Pancreas (tissue), 10 donors: ENCODE measurements around the gene GNAS-AS1. TPM values are rescaled to one million over a fixed set of nuclear protein-coding genes. Genes with fewer than 3 reads are reported as not detected.
A peak's percentile ranks its signal among the peaks of the same experiment; 100 is the strongest.

ENCODE experiments used
- ATAC-seq, 4 donors: fragments of 200-7000 bp; cut with Tn5 transposase; one replicate each; pipeline versions ENCODE4 v1.8.0 to v1.9.1; 2020; ENCODE audit warnings: mild to moderate bottlenecking in 4 of 4, moderate library complexity in 4 of 4
- DNase-seq, 6 donors: peaks; one replicate each; pipeline ENCODE4 v3.0.0-alpha.2; 2020
- FAIRE-seq: peaks from 2 replicates; lab custom pipeline; 2012; peaks lifted over from hg19 to GRCh38; lab: Jason Lieb, UNC
- H3K27ac ChIP-seq, 4 donors: fragments of 200-600 bp; sonication (generic); 1 replicate in 3 of 4; 2 replicates in 1 of 4; pipeline versions ENCODE4 v1.5.0 to v1.8.0; 2020
- H3K27me3 ChIP-seq, 4 donors: fragments of 200-600 bp; one replicate each; pipeline ENCODE4 v1.8.0; 2021
- H3K36me3 ChIP-seq, 3 donors: fragments of 200-600 bp; sonication (generic) in 1 of 3; one replicate each; pipeline versions ENCODE4 v1.5.0 to v1.8.0; 2020 to 2021
- H3K4me1 ChIP-seq, 3 donors: fragments of 200-600 bp; one replicate each; pipeline ENCODE4 v1.8.0; 2021
- H3K4me3 ChIP-seq, 4 donors: fragments of 200-600 bp; sonication (generic) in 2 of 4; one replicate each; pipeline versions ENCODE4 v1.5.0 to v1.8.0; 2020 to 2021
- H3K9me3 ChIP-seq, 4 donors: fragments of 200-600 bp; one replicate each; pipeline ENCODE4 v1.8.0; 2021
- CTCF ChIP-seq, 4 donors: fragments of 200-600 bp; sonication (generic) in 3 of 4; IDR thresholded peaks; one replicate each; pipeline versions ENCODE4 v1.5.0 to v1.8.0; 2021; ENCODE audit warnings: antibody characterized with exemption in 4 of 4
- WGBS, 2 donors: extraction: QIAGEN DNeasy Blood & Tissue Kit; methylation state at CpG; one replicate each; pipeline ENCODE4 v1.1.7; 2013; 5-methylcytosine and 5-hydroxymethylcytosine counted together
- intact Hi-C, 3 donors: fragments of 100-400 bp; cut with DNase I; formaldehyde crosslinking; loops; one replicate each; pipeline versions ENCODE4 v1.11.1 to v1.14.2; 2022
- polyA plus RNA-seq, 2 donors: library from polyadenylated mRNA; stranded (reverse); fragments of 200-250 nt; gene quantifications; one replicate each; pipeline ENCODE4 v1.2.3, GENCODE V29; 2013
- total RNA-seq, 6 donors: library from RNA; stranded (reverse); fragmentation: NEBNext Ultra II Directional in 4 of 6; extraction: Animal tissue kit (Norgen Biotek cat#: 25700) in 4 of 6; gene quantifications; one replicate each; pipeline versions ENCODE4 v1.2.1 to v1.2.4, GENCODE V29; 2021 to 2023
- donor health status: healthy with polysubstance abuse.
- donor health status: DM: no; HTN: no; CAD: no; lungs with moderate emphysema.
- donor health status: DM: no; HTN: no; CAD: no.
- donor health status: control.
- donor health status: control.
- donor health status: Bipolar disorder and iron deficiency.
- donor health status: DM: yes; HTN: yes; CAD: no.
- donor health status: DM: no; HTN: no; CAD: no.
- donor health status: DM: no; HTN: no; CAD: no.
- donor health status: DM: yes; HTN: yes; CAD: no.

The GNAS-AS1 gene
- total and polyA plus RNA-seq, 8 donors = 0.47 to 2.8 (median 0.58) TPM

GRCh38 chr20:58891086-58891717 lies 40.5 kb upstream of the GNAS-AS1 start:
- Histone ChIP-seq H3K4me3 (peak overlapping the region in 3 of 4 donors; percentile 55 to 68 (median 57)), H3K36me3 (no peaks in the 10 kb centered on the region), H3K27me3 (no peaks in the 10 kb centered on the region), H3K9me3 (no peaks in the 10 kb centered on the region), H3K27ac (peak overlapping the region; percentile 86 to 98 (median 94)), H3K4me1 (peaks cover 25 to 29% (median 28%) of the 10 kb centered on the region in 3 donors)
- intact Hi-C loops = loop anchor here in 1 of 3 donors (10.0 kb wide), 1 partner anchor 84 kb away; no protein-coding TSS in a partner anchor
- no peak for FAIRE-seq
- TF ChIP-seq CTCF (IDR thresholded peaks at IDR 0.05) = no peak
- peak; percentile 71 to 89 (median 85) for DNase-seq
- 1 to 3% methylated on average over 8 to 97 of the region's 105 CpGs for WGBS, 2 donors
- ATAC-seq = peak; percentile 47 to 66 (median 62)

GRCh38 chr20:58890518-58891085 lies 39.9 kb upstream of the GNAS-AS1 start:
- peak; percentile 30 to 56 (median 51) for ATAC-seq
- Histone ChIP-seq H3K9me3 (no peaks in the 10 kb centered on the region), H3K36me3 (no peaks in the 10 kb centered on the region), H3K4me1 (peaks cover 22 to 25% (median 24%) of the 10 kb centered on the region in 3 donors), H3K27ac (peak overlapping the region; percentile 57 to 98 (median 88)), H3K4me3 (peak overlapping the region; percentile 35 to 68 (median 55)), H3K27me3 (no peaks in the 10 kb centered on the region)
- intact Hi-C loops = loop anchor here in 1 of 3 donors (10.0 kb wide), 1 partner anchor 84 kb away; no protein-coding TSS in a partner anchor
- 1% methylated on average over 36 to 62 of the region's 64 CpGs for WGBS, 2 donors
- TF ChIP-seq CTCF (IDR thresholded peaks at IDR 0.05) = no peak
- DNase-seq = peak; percentile 59 to 81 (median 75)
- no peak for FAIRE-seq

GRCh38 chr20:58889798-58890517 lies 39.3 kb upstream of the GNAS-AS1 start:
- Histone ChIP-seq H3K4me3 (peak overlapping the region; percentile 35 to 68 (median 55)), H3K36me3 (no peaks in the 10 kb centered on the region), H3K4me1 (peaks cover 19 to 20% (median 19%) of the 10 kb centered on the region in 3 donors), H3K27me3 (no peaks in the 10 kb centered on the region), H3K9me3 (no peaks in the 10 kb centered on the region), H3K27ac (peak overlapping the region; percentile 57 to 98 (median 88))
- intact Hi-C loops = loop anchor here in 1 of 3 donors (10.0 kb wide), 1 partner anchor 85 kb away; no protein-coding TSS in a partner anchor
- ATAC-seq (no peak), FAIRE-seq (no peak), DNase-seq (peak in 4 of 6 donors; percentile 17 to 73 (median 53))
- 34% methylated on average over 72 to 91 of the region's 91 CpGs for WGBS, 2 donors
- TF ChIP-seq CTCF (IDR thresholded peaks at IDR 0.05) = no peak

GRCh38 chr20:58889334-58889760 lies 38.6 kb upstream of the GNAS-AS1 start:
- peak overlapping the region; percentile 13 to 68 (median 55) for H3K4me3 ChIP-seq
- WGBS, 2 donors = 56 to 57% methylated on average over 34 to 35 of the region's 35 CpGs
- no peaks in the 10 kb centered on the region for H3K36me3 ChIP-seq
- no peak for ATAC-seq
- H3K27ac ChIP-seq = peak overlapping the region; percentile 45 to 98 (median 74)
- FAIRE-seq = no peak
- no peaks in the 10 kb centered on the region for H3K27me3 ChIP-seq
- no peaks in the 10 kb centered on the region for H3K9me3 ChIP-seq
- DNase-seq = no peak
- no peak for TF ChIP-seq CTCF (IDR thresholded peaks at IDR 0.05)
- intact Hi-C loops = no loop called here
- peaks cover 13 to 15% (median 13%) of the 10 kb centered on the region in 3 donors for H3K4me1 ChIP-seq
